ENCODE results near the gene IGSF9B. TPM values are rescaled to one million over a fixed set of nuclear protein-coding genes. Genes with fewer than 3 reads are reported as not detected.

IGSF9B gene
- total RNA-seq, 1 donor from 2014 or later, result 3.8 TPM

GRCh38 chr11:133907216-133907615, 49.6 kb downstream of the IGSF9B start:
- no peak overlapping the region for H3K27ac Mint-ChIP-seq (ENCODE audit: unreplicated experiment)
- no peaks in the 10 kb centered on the region for H3K36me3 Mint-ChIP-seq (ENCODE audit: unreplicated experiment)
- H3K27me3 Mint-ChIP-seq (ENCODE audit: unreplicated experiment), result peaks cover 2% of the 10 kb centered on the region
- H3K9me3 Mint-ChIP-seq (ENCODE audit: unreplicated experiment), result no peaks in the 10 kb centered on the region
- no peak for TF ChIP-seq CTCF (IDR thresholded peaks at IDR 0.05)
- no peak overlapping the region for H3K4me3 Mint-ChIP-seq (ENCODE audit: unreplicated experiment)
- DNase-seq (ENCODE audit: extremely low spot score, unreplicated experiment), result no peak
- H3K4me1 Mint-ChIP-seq (ENCODE audit: unreplicated experiment), result no peaks in the 10 kb centered on the region

GRCh38 chr11:133906746-133907145, 50.0 kb downstream of the IGSF9B start:
- H3K27ac Mint-ChIP-seq (ENCODE audit: unreplicated experiment), result no peak overlapping the region
- H3K27me3 Mint-ChIP-seq (ENCODE audit: unreplicated experiment), result peaks cover 2% of the 10 kb centered on the region
- DNase-seq (ENCODE audit: extremely low spot score, unreplicated experiment), result no peak
- H3K9me3 Mint-ChIP-seq (ENCODE audit: unreplicated experiment), result no peaks in the 10 kb centered on the region
- no peaks in the 10 kb centered on the region for H3K36me3 Mint-ChIP-seq (ENCODE audit: unreplicated experiment)
- H3K4me3 Mint-ChIP-seq (ENCODE audit: unreplicated experiment), result no peak overlapping the region
- H3K4me1 Mint-ChIP-seq (ENCODE audit: unreplicated experiment), result no peaks in the 10 kb centered on the region
- no peak for TF ChIP-seq CTCF (IDR thresholded peaks at IDR 0.05)

- H3K27ac Mint-ChIP-seq (ENCODE audit: unreplicated experiment), result no peak overlapping the region
- no peaks in the 10 kb centered on the region for H3K4me1 Mint-ChIP-seq (ENCODE audit: unreplicated experiment)
- no peak overlapping the region for H3K4me3 Mint-ChIP-seq (ENCODE audit: unreplicated experiment)
- no peaks in the 10 kb centered on the region for H3K36me3 Mint-ChIP-seq (ENCODE audit: unreplicated experiment)
- DNase-seq (ENCODE audit: extremely low spot score, unreplicated experiment), result no peak
- no peaks in the 10 kb centered on the region for H3K9me3 Mint-ChIP-seq (ENCODE audit: unreplicated experiment)
- TF ChIP-seq CTCF (IDR thresholded peaks at IDR 0.05), result no peak
- H3K27me3 Mint-ChIP-seq (ENCODE audit: unreplicated experiment), result peaks cover 2% of the 10 kb centered on the region
These were observed 50.5 kb downstream of the IGSF9B start for GRCh38 chr11:133906241-133906640.

GRCh38 chr11:133905677-133906156, 51.1 kb downstream of the IGSF9B start:
- no peaks in the 10 kb centered on the region for H3K36me3 Mint-ChIP-seq (ENCODE audit: unreplicated experiment)
- TF ChIP-seq CTCF (IDR thresholded peaks at IDR 0.05), result no peak
- no peak for DNase-seq (ENCODE audit: extremely low spot score, unreplicated experiment)
- no peak overlapping the region for H3K4me3 Mint-ChIP-seq (ENCODE audit: unreplicated experiment)
- no peaks in the 10 kb centered on the region for H3K9me3 Mint-ChIP-seq (ENCODE audit: unreplicated experiment)
- no peak overlapping the region for H3K27ac Mint-ChIP-seq (ENCODE audit: unreplicated experiment)
- H3K4me1 Mint-ChIP-seq (ENCODE audit: unreplicated experiment), result no peaks in the 10 kb centered on the region
- H3K27me3 Mint-ChIP-seq (ENCODE audit: unreplicated experiment), result no peaks in the 10 kb centered on the region

GRCh38 chr11:133904818-133905515, 51.8 kb downstream of the IGSF9B start:
- no peak overlapping the region for H3K4me3 Mint-ChIP-seq (ENCODE audit: unreplicated experiment)
- H3K9me3 Mint-ChIP-seq (ENCODE audit: unreplicated experiment), result no peaks in the 10 kb centered on the region
- no peaks in the 10 kb centered on the region for H3K36me3 Mint-ChIP-seq (ENCODE audit: unreplicated experiment)
- no peak overlapping the region for H3K27ac Mint-ChIP-seq (ENCODE audit: unreplicated experiment)
- no peaks in the 10 kb centered on the region for H3K27me3 Mint-ChIP-seq (ENCODE audit: unreplicated experiment)
- no peak for DNase-seq (ENCODE audit: extremely low spot score, unreplicated experiment)
- H3K4me1 Mint-ChIP-seq (ENCODE audit: unreplicated experiment), result no peaks in the 10 kb centered on the region
- no peak for TF ChIP-seq CTCF (IDR thresholded peaks at IDR 0.05)

Data from osteocyte (in vitro differentiated cells).